OCI-LY1 (cell line): ENCODE results near the gene KRTAP20-1.

ENCODE experiments used
- H2AFZ ChIP-seq: fragments of 200-600 bp; sonication (generic), shearing (Covaris generic); 2 replicates; pipeline ENCODE4 v1.6.0; 2014; ENCODE audit warnings: antibody characterized with exemption, mild to moderate bottlenecking, low read length
- H3F3A ChIP-seq: fragments of 200-600 bp; sonication (generic), shearing (Covaris generic); 2 replicates; pipeline ENCODE4 v1.6.0; 2014; ENCODE audit warnings: mild to moderate bottlenecking, antibody characterized with exemption, low read length, moderate library complexity; ENCODE audit not compliant: insufficient read depth
- H3K27ac ChIP-seq: fragments of 200-600 bp; sonication (generic); 2 replicates; pipeline ENCODE4 v1.5.1; 2014; ENCODE audit warnings: low read length, mixed run types, mild to moderate bottlenecking, low read depth; ENCODE audit not compliant: poor library complexity, severe bottlenecking
- H3K27me3 ChIP-seq: fragments of 200-600 bp; sonication (generic); 2 replicates; pipeline ENCODE4 v1.6.0; 2014; ENCODE audit warnings: antibody characterized with exemption, mild to moderate bottlenecking, low read length, moderate library complexity; ENCODE audit not compliant: insufficient read depth
- H3K36me3 ChIP-seq: fragments of 200-600 bp; sonication (generic); 2 replicates; pipeline ENCODE4 v1.6.1; 2014; ENCODE audit warnings: mild to moderate bottlenecking, antibody characterized with exemption, low read length, moderate library complexity, mixed read lengths; ENCODE audit not compliant: insufficient read depth
- H3K4me1 ChIP-seq: fragments of 200-600 bp; sonication (generic); 2 replicates; pipeline ENCODE4 v1.5.1; 2014; ENCODE audit warnings: mild to moderate bottlenecking, low read length, moderate library complexity; ENCODE audit not compliant: insufficient read depth, severe bottlenecking
- H3K4me2 ChIP-seq: fragments of 200-600 bp; sonication (generic), shearing (Covaris generic); 2 replicates; pipeline ENCODE4 v1.6.1; 2014; ENCODE audit warnings: low read length
- H3K4me3 ChIP-seq: fragments of 200-600 bp; sonication (generic); 2 replicates; pipeline ENCODE4 v1.5.1; 2014; ENCODE audit warnings: low read length, low read depth, mild to moderate bottlenecking, mixed read lengths; ENCODE audit not compliant: poor library complexity, severe bottlenecking
- H3K79me2 ChIP-seq: fragments of 200-600 bp; shearing (Covaris generic); 2 replicates; pipeline ENCODE4 v1.6.1; 2016; ENCODE audit warnings: mixed run types, low read length, mixed read lengths; ENCODE audit not compliant: insufficient read depth
- H3K9ac ChIP-seq: fragments of 200-600 bp; sonication (generic), shearing (Covaris generic); 2 replicates; pipeline ENCODE4 v1.6.1; 2014; ENCODE audit warnings: mild to moderate bottlenecking, low read length, mixed read lengths
- H3K9me2 ChIP-seq: fragments of 200-600 bp; sonication (generic), shearing (Covaris generic); 2 replicates; pipeline ENCODE4 v1.6.1; 2014; ENCODE audit warnings: low read depth, mild to moderate bottlenecking, low read length, mixed read lengths
- H3K9me3 ChIP-seq: fragments of 200-600 bp; shearing (Covaris generic); 2 replicates; pipeline ENCODE4 v1.6.1; 2014; ENCODE audit warnings: low read length, mixed read lengths
- H4K20me1 ChIP-seq: fragments of 200-600 bp; sonication (generic), shearing (Covaris generic); 2 replicates; pipeline ENCODE4 v1.6.0; 2016; ENCODE audit warnings: mild to moderate bottlenecking, low read length; ENCODE audit not compliant: insufficient read depth
- EZH2 ChIP-seq: fragments of 200-600 bp; sonication (generic), shearing (Covaris generic); IDR thresholded peaks from 2 replicates; pipeline ENCODE4 v1.8.0; 2017; ENCODE audit warnings: borderline replicate concordance, mixed run types, mild to moderate bottlenecking, antibody characterized with exemption, low read length, moderate library complexity, mixed read lengths
- TF ChIP-seq, protein P1 (sequence below): fragments of 200-600 bp; sonication (generic), shearing (Covaris generic); IDR thresholded peaks from 2 replicates; pipeline ENCODE4 v1.5.1; 2017; ENCODE audit warnings: mild to moderate bottlenecking, antibody characterized with exemption, low read length, moderate library complexity, mixed read lengths

KRTAP20-1 gene

GRCh38 chr21:30652891-30653290 is 36.7 kb downstream of the KRTAP20-1 start:
- TF ChIP-seq EZH2: no peak
- TF ChIP-seq, protein P1, sequence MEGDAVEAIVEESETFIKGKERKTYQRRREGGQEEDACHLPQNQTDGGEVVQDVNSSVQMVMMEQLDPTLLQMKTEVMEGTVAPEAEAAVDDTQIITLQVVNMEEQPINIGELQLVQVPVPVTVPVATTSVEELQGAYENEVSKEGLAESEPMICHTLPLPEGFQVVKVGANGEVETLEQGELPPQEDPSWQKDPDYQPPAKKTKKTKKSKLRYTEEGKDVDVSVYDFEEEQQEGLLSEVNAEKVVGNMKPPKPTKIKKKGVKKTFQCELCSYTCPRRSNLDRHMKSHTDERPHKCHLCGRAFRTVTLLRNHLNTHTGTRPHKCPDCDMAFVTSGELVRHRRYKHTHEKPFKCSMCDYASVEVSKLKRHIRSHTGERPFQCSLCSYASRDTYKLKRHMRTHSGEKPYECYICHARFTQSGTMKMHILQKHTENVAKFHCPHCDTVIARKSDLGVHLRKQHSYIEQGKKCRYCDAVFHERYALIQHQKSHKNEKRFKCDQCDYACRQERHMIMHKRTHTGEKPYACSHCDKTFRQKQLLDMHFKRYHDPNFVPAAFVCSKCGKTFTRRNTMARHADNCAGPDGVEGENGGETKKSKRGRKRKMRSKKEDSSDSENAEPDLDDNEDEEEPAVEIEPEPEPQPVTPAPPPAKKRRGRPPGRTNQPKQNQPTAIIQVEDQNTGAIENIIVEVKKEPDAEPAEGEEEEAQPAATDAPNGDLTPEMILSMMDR: no peak
- H3K4me1 ChIP-seq: no peaks in the 10 kb centered on the region
- H3K4me3 ChIP-seq: no peak overlapping the region
- no peaks in the 10 kb centered on the region for H3K9me3 ChIP-seq
- no peak overlapping the region for H3K9ac ChIP-seq
- no peaks in the 10 kb centered on the region for H4K20me1 ChIP-seq
- H3K79me2 ChIP-seq: no peaks in the 10 kb centered on the region
- H3F3A ChIP-seq: no peaks in the 10 kb centered on the region
- no peak overlapping the region for H3K27ac ChIP-seq
- H3K36me3 ChIP-seq: no peaks in the 10 kb centered on the region
- no peaks in the 10 kb centered on the region for H3K27me3 ChIP-seq
- no peak overlapping the region for H2AFZ ChIP-seq
- H3K9me2 ChIP-seq: no peaks in the 10 kb centered on the region
- H3K4me2 ChIP-seq: no peak overlapping the region
